ENCODE data around the gene BUB1B. TPM values are rescaled to one million over a fixed set of nuclear protein-coding genes. Genes with fewer than 3 reads are reported as not detected.
"Not testable (repeated sequence)": the region's sequence is repeated elsewhere in the genome, so short reads cannot be mapped to it uniquely, and the experiment has no call there.

The BUB1B gene
- polyA plus RNA-seq, 2 donors: 4.3 to 5.8 TPM

GRCh38 chr15:40151991-40152390 lies 8.9 kb upstream of the BUB1B start:
- Histone ChIP-seq H3K4me3 (ENCODE audit: low read depth in 1 of 2, low read length in 2 of 2) (no peak overlapping the region), H3K36me3 (ENCODE audit: control insufficient read depth in 2 of 2, insufficient read depth in 2 of 2, low read length in 1 of 2) (no peaks in the 10 kb centered on the region), H3K27ac (ENCODE audit: low read depth in 2 of 2, low read length in 1 of 2) (no peak overlapping the region), H3K27me3 (ENCODE audit: control insufficient read depth in 1 of 2, insufficient read depth in 2 of 2, low read length in 2 of 2) (no peaks in the 10 kb centered on the region), H3K9me3 (ENCODE audit: control insufficient read depth in 2 of 2, insufficient read depth in 1 of 2, low read depth in 1 of 2, low read length in 1 of 2) (no peaks in the 10 kb centered on the region), H3K4me1 (ENCODE audit: control insufficient read depth in 2 of 2, insufficient read depth in 2 of 2, low read length in 1 of 2) (peaks cover 3 to 13% of the 10 kb centered on the region in 2 donors)
- 94 to 98% methylated on average over 4 of the region's 4 CpGs for WGBS, 2 donors

- H3K9me3 ChIP-seq (ENCODE audit: control insufficient read depth in 2 of 2, insufficient read depth in 1 of 2, low read depth in 1 of 2, low read length in 1 of 2); H3K27ac ChIP-seq (ENCODE audit: low read depth in 2 of 2, low read length in 1 of 2); H3K4me3 ChIP-seq (ENCODE audit: low read depth in 1 of 2, low read length in 2 of 2); H3K27me3 ChIP-seq (ENCODE audit: control insufficient read depth in 1 of 2, insufficient read depth in 2 of 2, low read length in 2 of 2); H3K36me3 ChIP-seq (ENCODE audit: control insufficient read depth in 2 of 2, insufficient read depth in 2 of 2, low read length in 1 of 2): not testable (repeated sequence)
- 61% methylated on average over 1 of the region's 1 CpG; no CpG with 5 or more reads in 1 of the 2 donors for WGBS, 2 donors
- peaks cover 3 to 13% of the 10 kb centered on the region in 2 donors for H3K4me1 ChIP-seq (ENCODE audit: control insufficient read depth in 2 of 2, insufficient read depth in 2 of 2, low read length in 1 of 2)
Measured at GRCh38 chr15:40154821-40155220, 6.0 kb upstream of the BUB1B start.

GRCh38 chr15:40155270-40155910 lies 5.5 kb upstream of the BUB1B start:
- Histone ChIP-seq H3K4me1 (ENCODE audit: control insufficient read depth in 2 of 2, insufficient read depth in 2 of 2, low read length in 1 of 2) (peaks cover 3 to 13% of the 10 kb centered on the region in 2 donors), H3K27ac (ENCODE audit: low read depth in 2 of 2, low read length in 1 of 2) (no peak overlapping the region), H3K36me3 (ENCODE audit: control insufficient read depth in 2 of 2, insufficient read depth in 2 of 2, low read length in 1 of 2) (no peaks in the 10 kb centered on the region), H3K27me3 (ENCODE audit: control insufficient read depth in 1 of 2, insufficient read depth in 2 of 2, low read length in 2 of 2) (no peaks in the 10 kb centered on the region), H3K4me3 (ENCODE audit: low read depth in 1 of 2, low read length in 2 of 2) (no peak overlapping the region), H3K9me3 (ENCODE audit: control insufficient read depth in 2 of 2, insufficient read depth in 1 of 2, low read depth in 1 of 2, low read length in 1 of 2) (no peaks in the 10 kb centered on the region)
- WGBS, 2 donors: 43 to 58% methylated on average over 4 of the region's 5 CpGs

GRCh38 chr15:40157778-40158447 lies 3.0 kb upstream of the BUB1B start:
- no peak overlapping the region for H3K4me3 ChIP-seq (ENCODE audit: low read depth in 1 of 2, low read length in 2 of 2)
- H3K27ac ChIP-seq (ENCODE audit: low read depth in 2 of 2, low read length in 1 of 2): no peak overlapping the region
- 89 to 92% methylated on average over 7 of the region's 7 CpGs for WGBS, 2 donors
- no peaks in the 10 kb centered on the region for H3K36me3 ChIP-seq (ENCODE audit: control insufficient read depth in 2 of 2, insufficient read depth in 2 of 2, low read length in 1 of 2)
- H3K27me3 ChIP-seq (ENCODE audit: control insufficient read depth in 1 of 2, insufficient read depth in 2 of 2, low read length in 2 of 2): no peaks in the 10 kb centered on the region
- peaks cover 6 to 13% of the 10 kb centered on the region in 2 donors for H3K4me1 ChIP-seq (ENCODE audit: control insufficient read depth in 2 of 2, insufficient read depth in 2 of 2, low read length in 1 of 2)
- H3K9me3 ChIP-seq (ENCODE audit: control insufficient read depth in 2 of 2, insufficient read depth in 1 of 2, low read depth in 1 of 2, low read length in 1 of 2): no peaks in the 10 kb centered on the region

- H3K36me3 ChIP-seq (ENCODE audit: control insufficient read depth in 2 of 2, insufficient read depth in 2 of 2, low read length in 1 of 2): no peaks in the 10 kb centered on the region
- no peaks in the 10 kb centered on the region for H3K27me3 ChIP-seq (ENCODE audit: control insufficient read depth in 1 of 2, insufficient read depth in 2 of 2, low read length in 2 of 2)
- H3K4me3 ChIP-seq (ENCODE audit: low read depth in 1 of 2, low read length in 2 of 2): no peak overlapping the region
- WGBS, 2 donors: 96 to 99% methylated on average over 3 of the region's 3 CpGs
- H3K9me3 ChIP-seq (ENCODE audit: control insufficient read depth in 2 of 2, insufficient read depth in 1 of 2, low read depth in 1 of 2, low read length in 1 of 2): no peaks in the 10 kb centered on the region
- H3K27ac ChIP-seq (ENCODE audit: low read depth in 2 of 2, low read length in 1 of 2): no peak overlapping the region
- peaks cover 6 to 13% of the 10 kb centered on the region in 2 donors for H3K4me1 ChIP-seq (ENCODE audit: control insufficient read depth in 2 of 2, insufficient read depth in 2 of 2, low read length in 1 of 2)
Measured at GRCh38 chr15:40160021-40160420, 848 bp upstream of the BUB1B start.

GRCh38 chr15:40161693-40162391 lies 973 bp downstream of the BUB1B start:
- Histone ChIP-seq H3K9me3 (ENCODE audit: control insufficient read depth in 2 of 2, insufficient read depth in 1 of 2, low read depth in 1 of 2, low read length in 1 of 2) (no peaks in the 10 kb centered on the region), H3K4me3 (ENCODE audit: low read depth in 1 of 2, low read length in 2 of 2) (peak overlapping the region; percentile 79 to 84), H3K36me3 (ENCODE audit: control insufficient read depth in 2 of 2, insufficient read depth in 2 of 2, low read length in 1 of 2) (no peaks in the 10 kb centered on the region), H3K27ac (ENCODE audit: low read depth in 2 of 2, low read length in 1 of 2) (no peak overlapping the region), H3K27me3 (ENCODE audit: control insufficient read depth in 1 of 2, insufficient read depth in 2 of 2, low read length in 2 of 2) (no peaks in the 10 kb centered on the region), H3K4me1 (ENCODE audit: control insufficient read depth in 2 of 2, insufficient read depth in 2 of 2, low read length in 1 of 2) (peaks cover 3 to 4% of the 10 kb centered on the region in 2 donors)
- WGBS, 2 donors: 18 to 19% methylated on average over 2 of the region's 2 CpGs

- H3K27me3 ChIP-seq (ENCODE audit: control insufficient read depth in 1 of 2, insufficient read depth in 2 of 2, low read length in 2 of 2): no peaks in the 10 kb centered on the region
- H3K9me3 ChIP-seq (ENCODE audit: control insufficient read depth in 2 of 2, insufficient read depth in 1 of 2, low read depth in 1 of 2, low read length in 1 of 2): no peaks in the 10 kb centered on the region
- no peak overlapping the region for H3K27ac ChIP-seq (ENCODE audit: low read depth in 2 of 2, low read length in 1 of 2)
- 86% methylated on average over 2 of the region's 2 CpGs for WGBS, 2 donors
- peak overlapping the region in 1 of 2 donors; percentile 84 for H3K4me3 ChIP-seq (ENCODE audit: low read depth in 1 of 2, low read length in 2 of 2)
- no peaks in the 10 kb centered on the region for H3K36me3 ChIP-seq (ENCODE audit: control insufficient read depth in 2 of 2, insufficient read depth in 2 of 2, low read length in 1 of 2)
- peaks cover 3 to 4% of the 10 kb centered on the region in 2 donors for H3K4me1 ChIP-seq (ENCODE audit: control insufficient read depth in 2 of 2, insufficient read depth in 2 of 2, low read length in 1 of 2)
Measured at GRCh38 chr15:40162552-40162951, 1.7 kb downstream of the BUB1B start.

GRCh38 chr15:40163657-40164416 lies 3.0 kb downstream of the BUB1B start:
- H3K36me3 ChIP-seq (ENCODE audit: control insufficient read depth in 2 of 2, insufficient read depth in 2 of 2, low read length in 1 of 2): no peaks in the 10 kb centered on the region
- 81 to 82% methylated on average over 12 of the region's 12 CpGs for WGBS, 2 donors
- H3K27me3 ChIP-seq (ENCODE audit: control insufficient read depth in 1 of 2, insufficient read depth in 2 of 2, low read length in 2 of 2): no peaks in the 10 kb centered on the region
- H3K4me1 ChIP-seq (ENCODE audit: control insufficient read depth in 2 of 2, insufficient read depth in 2 of 2, low read length in 1 of 2): peaks cover 3 to 4% of the 10 kb centered on the region in 2 donors
- H3K4me3 ChIP-seq (ENCODE audit: low read depth in 1 of 2, low read length in 2 of 2): no peak overlapping the region
- no peaks in the 10 kb centered on the region for H3K9me3 ChIP-seq (ENCODE audit: control insufficient read depth in 2 of 2, insufficient read depth in 1 of 2, low read depth in 1 of 2, low read length in 1 of 2)
- H3K27ac ChIP-seq (ENCODE audit: low read depth in 2 of 2, low read length in 1 of 2): no peak overlapping the region

- H3K36me3 ChIP-seq (ENCODE audit: control insufficient read depth in 2 of 2, insufficient read depth in 2 of 2, low read length in 1 of 2); H3K4me3 ChIP-seq (ENCODE audit: low read depth in 1 of 2, low read length in 2 of 2); H3K9me3 ChIP-seq (ENCODE audit: control insufficient read depth in 2 of 2, insufficient read depth in 1 of 2, low read depth in 1 of 2, low read length in 1 of 2); H3K27me3 ChIP-seq (ENCODE audit: control insufficient read depth in 1 of 2, insufficient read depth in 2 of 2, low read length in 2 of 2); H3K27ac ChIP-seq (ENCODE audit: low read depth in 2 of 2, low read length in 1 of 2); H3K4me1 ChIP-seq (ENCODE audit: control insufficient read depth in 2 of 2, insufficient read depth in 2 of 2, low read length in 1 of 2): not testable (repeated sequence)
- 96 to 97% methylated on average over 10 of the region's 10 CpGs for WGBS, 2 donors
Measured at GRCh38 chr15:40167374-40167773, 6.5 kb downstream of the BUB1B start.
